Measurements from ENCODE around the gene THBS2. TPM values are rescaled to one million over a fixed set of nuclear protein-coding genes. Genes with fewer than 3 reads are reported as not detected.
A peak's percentile ranks its signal among the peaks of the same experiment; 100 is the strongest.

The THBS2 gene
- total RNA-seq, 1 donor from 2014 or later: 709 TPM

DNA sequence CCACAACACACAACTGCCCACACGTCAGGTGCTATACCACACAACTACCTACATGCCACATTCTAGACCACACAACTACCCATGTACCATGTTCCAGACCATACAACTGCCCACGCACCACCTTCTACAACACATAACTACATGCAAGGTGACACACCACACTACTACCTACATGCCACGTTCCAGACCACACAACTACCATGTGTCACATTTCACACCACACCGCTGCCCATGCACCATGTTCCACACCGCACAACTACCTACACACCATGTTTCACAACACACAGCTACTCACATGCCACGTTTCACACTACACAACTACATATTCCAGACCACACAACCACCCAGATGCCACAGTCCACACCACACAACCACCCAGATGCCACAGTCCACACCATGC lies 19.8 kb downstream of the THBS2 start:
- H3K36me3 ChIP-seq: peaks cover 61 to 79% of the 10 kb centered on the region in 2 donors
- intact Hi-C loops (cut with DNase I): no loop called here

GRCh38 chr6:169233181-169233580 lies 20.5 kb downstream of the THBS2 start:
- TF ChIP-seq, protein P1, sequence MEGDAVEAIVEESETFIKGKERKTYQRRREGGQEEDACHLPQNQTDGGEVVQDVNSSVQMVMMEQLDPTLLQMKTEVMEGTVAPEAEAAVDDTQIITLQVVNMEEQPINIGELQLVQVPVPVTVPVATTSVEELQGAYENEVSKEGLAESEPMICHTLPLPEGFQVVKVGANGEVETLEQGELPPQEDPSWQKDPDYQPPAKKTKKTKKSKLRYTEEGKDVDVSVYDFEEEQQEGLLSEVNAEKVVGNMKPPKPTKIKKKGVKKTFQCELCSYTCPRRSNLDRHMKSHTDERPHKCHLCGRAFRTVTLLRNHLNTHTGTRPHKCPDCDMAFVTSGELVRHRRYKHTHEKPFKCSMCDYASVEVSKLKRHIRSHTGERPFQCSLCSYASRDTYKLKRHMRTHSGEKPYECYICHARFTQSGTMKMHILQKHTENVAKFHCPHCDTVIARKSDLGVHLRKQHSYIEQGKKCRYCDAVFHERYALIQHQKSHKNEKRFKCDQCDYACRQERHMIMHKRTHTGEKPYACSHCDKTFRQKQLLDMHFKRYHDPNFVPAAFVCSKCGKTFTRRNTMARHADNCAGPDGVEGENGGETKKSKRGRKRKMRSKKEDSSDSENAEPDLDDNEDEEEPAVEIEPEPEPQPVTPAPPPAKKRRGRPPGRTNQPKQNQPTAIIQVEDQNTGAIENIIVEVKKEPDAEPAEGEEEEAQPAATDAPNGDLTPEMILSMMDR (IDR thresholded peaks at IDR 0.05): no peak
- no peak for DNase-seq (ENCODE audit: low spot score in 2 of 2)
- peaks cover 61 to 78% of the 10 kb centered on the region in 2 donors for H3K36me3 ChIP-seq
- H3K9me3 ChIP-seq: no peaks in the 10 kb centered on the region
- intact Hi-C loops (cut with DNase I): no loop called here
- H3K27me3 ChIP-seq: no peaks in the 10 kb centered on the region
- no peak overlapping the region for H3K4me3 ChIP-seq
- H3K4me1 ChIP-seq: no peaks in the 10 kb centered on the region
- H3K27ac ChIP-seq: no peak overlapping the region

More for the DNA sequence above, 19.8 kb downstream of the THBS2 start:
- TF ChIP-seq, protein P1 (IDR thresholded peaks at IDR 0.05): no peak
- no peaks in the 10 kb centered on the region for H3K27me3 ChIP-seq
- no peak for DNase-seq (ENCODE audit: low spot score in 2 of 2)
- no peaks in the 10 kb centered on the region for H3K4me1 ChIP-seq
- no peak overlapping the region for H3K27ac ChIP-seq
- no peaks in the 10 kb centered on the region for H3K9me3 ChIP-seq
- H3K4me3 ChIP-seq: no peak overlapping the region

- Histone ChIP-seq H3K4me1 (no peaks in the 10 kb centered on the region), H3K9me3 (no peaks in the 10 kb centered on the region), H3K27ac (peak overlapping the region in 1 of 2 donors; percentile 14), H3K27me3 (no peaks in the 10 kb centered on the region), H3K4me3 (no peak overlapping the region), H3K36me3 (peaks cover 61 to 78% of the 10 kb centered on the region in 2 donors)
- TF ChIP-seq, protein P1 (IDR thresholded peaks at IDR 0.05): no peak
- no peak for DNase-seq (ENCODE audit: low spot score in 2 of 2)
- intact Hi-C loops (cut with DNase I): no loop called here
Observed at GRCh38 chr6:169232507-169232931, 21.1 kb downstream of the THBS2 start.

DNA sequence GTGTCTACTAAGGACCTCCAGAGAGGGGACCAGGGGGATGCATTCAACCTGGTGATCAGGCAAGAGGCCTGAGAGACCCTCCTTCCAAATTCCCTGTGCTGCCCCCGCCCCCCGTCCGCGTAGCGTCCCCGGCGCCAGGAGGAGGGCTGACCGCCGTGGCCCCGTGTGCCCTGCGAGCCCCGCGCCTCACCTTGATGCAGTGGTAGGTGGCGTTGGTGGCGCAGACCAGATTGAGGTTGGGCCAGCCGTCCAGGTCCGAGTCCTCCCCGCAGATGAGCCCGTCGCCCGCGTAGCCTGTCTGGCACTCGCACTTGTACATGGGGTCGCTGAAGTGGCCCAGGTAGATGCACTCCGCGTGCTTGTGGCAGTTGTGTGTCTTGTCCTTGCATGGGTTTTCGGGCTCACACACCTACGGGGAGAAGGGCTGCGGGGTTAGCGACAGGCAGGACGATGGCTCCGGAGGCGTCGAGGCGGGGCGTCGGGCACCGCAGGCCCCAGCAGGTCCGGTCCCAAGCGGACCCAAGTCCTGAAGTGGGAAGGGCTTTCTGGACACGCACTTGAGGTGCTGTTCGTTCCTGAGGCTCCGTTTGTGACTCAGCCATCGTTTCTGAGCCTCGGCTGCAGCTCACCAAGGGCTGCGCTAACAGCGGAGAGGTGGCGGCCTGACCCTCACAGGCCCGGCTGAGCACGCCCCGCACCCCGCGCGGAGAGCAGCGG lies 21.7 kb downstream of the THBS2 start:
- H3K36me3 ChIP-seq: peaks cover 61 to 78% of the 10 kb centered on the region in 2 donors
- peak overlapping the region in 1 of 2 donors; percentile 14 for H3K27ac ChIP-seq
- DNase-seq (ENCODE audit: low spot score in 2 of 2): no peak
- H3K4me3 ChIP-seq: no peak overlapping the region
- H3K27me3 ChIP-seq: no peaks in the 10 kb centered on the region
- intact Hi-C loops (cut with DNase I): no loop called here
- no peaks in the 10 kb centered on the region for H3K9me3 ChIP-seq
- no peaks in the 10 kb centered on the region for H3K4me1 ChIP-seq
- TF ChIP-seq, protein P1 (IDR thresholded peaks at IDR 0.05): no peak

- intact Hi-C loops (cut with DNase I): no loop called here
- Histone ChIP-seq H3K4me1 (no peaks in the 10 kb centered on the region), H3K9me3 (no peaks in the 10 kb centered on the region), H3K27ac (peak overlapping the region in 1 of 2 donors; percentile 34), H3K27me3 (no peaks in the 10 kb centered on the region), H3K36me3 (peaks cover 65 to 82% of the 10 kb centered on the region in 2 donors), H3K4me3 (no peak overlapping the region)
- DNase-seq (ENCODE audit: low spot score in 2 of 2): no peak
- TF ChIP-seq, protein P1 (IDR thresholded peaks at IDR 0.05): no peak
Observed at GRCh38 chr6:169230946-169231789, 22.5 kb downstream of the THBS2 start.
